ENCODE measurements around the gene SPNS3.

SPNS3 gene

DNA sequence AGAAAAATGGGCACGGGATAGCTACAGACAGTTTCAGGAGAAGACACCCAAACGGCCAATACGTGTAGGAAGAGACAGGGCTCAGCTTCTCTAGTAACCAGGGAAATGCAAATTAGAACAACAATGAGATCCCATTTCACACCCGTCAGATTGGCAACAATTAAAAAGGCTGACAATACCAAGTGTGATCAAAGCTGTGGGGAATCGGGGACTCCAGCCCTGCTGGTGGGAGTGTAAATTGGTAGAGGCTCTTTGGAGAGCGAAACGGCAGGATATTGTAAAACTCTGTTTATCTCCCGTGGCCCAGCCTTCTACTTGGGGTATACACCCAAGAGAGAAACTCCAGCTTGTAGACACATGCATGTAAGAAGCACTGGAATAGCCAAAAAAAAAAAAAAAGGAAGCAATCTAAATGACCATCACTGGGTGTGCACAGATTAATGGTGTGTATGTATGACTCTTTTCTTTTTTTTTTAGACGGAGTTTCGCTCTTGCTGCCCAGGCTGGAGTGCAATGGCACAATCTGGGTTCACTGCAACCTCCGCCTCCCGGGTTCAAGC lies 93.9 kb downstream of the SPNS3 start:
- no peak overlapping the region for H3K9ac ChIP-seq (ENCODE audit: low read length)
- no peaks in the 10 kb centered on the region for H3K4me1 ChIP-seq (ENCODE audit: low read length)
- DNase-seq, result no peak
- no peaks in the 10 kb centered on the region for H3K36me3 ChIP-seq (replicated peaks; ENCODE audit: insufficient read depth, low read length)
- H3F3A ChIP-seq (ENCODE audit: insufficient read depth, low read length), result no peaks in the 10 kb centered on the region
- H3K9me2 ChIP-seq (replicated peaks; ENCODE audit: insufficient read depth, low read length), result no peaks in the 10 kb centered on the region
- no peaks in the 10 kb centered on the region for H3K9me3 ChIP-seq (replicated peaks; ENCODE audit: insufficient read depth, low read length)
- H3K27me3 ChIP-seq (replicated peaks; ENCODE audit: insufficient read depth, low read length), result no peaks in the 10 kb centered on the region; the same call in 1 of the 2 replicates
- H2AFZ ChIP-seq (ENCODE audit: low read length), result no peak overlapping the region
- no peaks in the 10 kb centered on the region for H3K79me2 ChIP-seq (ENCODE audit: low read length)
- H3K27ac ChIP-seq (ENCODE audit: low read length), result no peak overlapping the region
- H3K4me3 ChIP-seq (ENCODE audit: low read length), result no peak overlapping the region
- H3K4me2 ChIP-seq (ENCODE audit: low read depth, low read length), result no peak overlapping the region
- no peaks in the 10 kb centered on the region for H4K20me1 ChIP-seq (ENCODE audit: insufficient read depth, low read length)
- TF ChIP-seq, protein P1, sequence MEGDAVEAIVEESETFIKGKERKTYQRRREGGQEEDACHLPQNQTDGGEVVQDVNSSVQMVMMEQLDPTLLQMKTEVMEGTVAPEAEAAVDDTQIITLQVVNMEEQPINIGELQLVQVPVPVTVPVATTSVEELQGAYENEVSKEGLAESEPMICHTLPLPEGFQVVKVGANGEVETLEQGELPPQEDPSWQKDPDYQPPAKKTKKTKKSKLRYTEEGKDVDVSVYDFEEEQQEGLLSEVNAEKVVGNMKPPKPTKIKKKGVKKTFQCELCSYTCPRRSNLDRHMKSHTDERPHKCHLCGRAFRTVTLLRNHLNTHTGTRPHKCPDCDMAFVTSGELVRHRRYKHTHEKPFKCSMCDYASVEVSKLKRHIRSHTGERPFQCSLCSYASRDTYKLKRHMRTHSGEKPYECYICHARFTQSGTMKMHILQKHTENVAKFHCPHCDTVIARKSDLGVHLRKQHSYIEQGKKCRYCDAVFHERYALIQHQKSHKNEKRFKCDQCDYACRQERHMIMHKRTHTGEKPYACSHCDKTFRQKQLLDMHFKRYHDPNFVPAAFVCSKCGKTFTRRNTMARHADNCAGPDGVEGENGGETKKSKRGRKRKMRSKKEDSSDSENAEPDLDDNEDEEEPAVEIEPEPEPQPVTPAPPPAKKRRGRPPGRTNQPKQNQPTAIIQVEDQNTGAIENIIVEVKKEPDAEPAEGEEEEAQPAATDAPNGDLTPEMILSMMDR (IDR thresholded peaks at IDR 0.05; ENCODE audit: low read length), result no peak
- TF ChIP-seq EZH2phosphoT487 (IDR thresholded peaks at IDR 0.05; ENCODE audit: low read length) (no peak), EZH2 (optimal IDR thresholded peaks at IDR 0.05; ENCODE audit: low read depth, low read length) (no peak)

DNA sequence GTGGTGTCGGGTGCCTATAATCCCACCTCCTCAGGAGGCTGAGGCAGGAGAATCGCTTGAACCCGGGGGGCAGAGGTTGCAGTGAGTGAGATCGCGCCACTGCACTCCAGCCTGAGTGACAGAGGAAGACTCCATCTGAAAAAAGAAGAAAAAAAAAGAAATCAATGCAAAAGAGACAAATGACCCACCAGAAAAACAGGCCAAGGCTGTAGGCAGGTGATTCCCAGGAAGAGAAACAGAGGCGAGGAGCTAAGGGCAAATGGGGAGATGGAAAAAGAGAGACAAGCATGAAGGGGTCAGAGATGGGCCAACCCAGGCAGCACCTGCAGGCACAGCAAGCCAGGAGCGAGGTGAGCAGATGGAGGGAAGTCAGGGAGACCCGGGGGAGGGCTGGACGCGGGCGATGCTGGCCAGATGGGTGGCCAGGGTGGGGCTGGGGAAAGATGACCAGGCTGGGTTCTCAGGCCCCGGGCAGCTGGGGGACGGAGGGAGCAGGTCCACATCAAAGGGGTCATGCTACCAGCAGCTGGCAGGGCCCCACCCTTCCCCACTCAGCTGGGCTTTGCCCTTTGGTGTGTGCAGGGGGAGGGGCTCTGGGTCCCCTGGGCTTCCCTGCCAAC lies 95.9 kb downstream of the SPNS3 start:
- Histone ChIP-seq H3K27ac (ENCODE audit: low read length) (no peak overlapping the region), H4K20me1 (ENCODE audit: insufficient read depth, low read length) (no peaks in the 10 kb centered on the region), H2AFZ (ENCODE audit: low read length) (no peak overlapping the region), H3K9me2 (replicated peaks; ENCODE audit: insufficient read depth, low read length) (no peaks in the 10 kb centered on the region), H3K9me3 (replicated peaks; ENCODE audit: insufficient read depth, low read length) (no peaks in the 10 kb centered on the region), H3K9ac (ENCODE audit: low read length) (no peak overlapping the region), H3K79me2 (ENCODE audit: low read length) (no peaks in the 10 kb centered on the region), H3K4me2 (ENCODE audit: low read depth, low read length) (no peak overlapping the region), H3F3A (ENCODE audit: insufficient read depth, low read length) (no peaks in the 10 kb centered on the region), H3K36me3 (replicated peaks; ENCODE audit: insufficient read depth, low read length) (no peaks in the 10 kb centered on the region), H3K4me3 (ENCODE audit: low read length) (no peak overlapping the region), H3K4me1 (ENCODE audit: low read length) (no peaks in the 10 kb centered on the region), H3K27me3 (replicated peaks; ENCODE audit: insufficient read depth, low read length) (no peaks in the 10 kb centered on the region; the same call in 1 of the 2 replicates)
- TF ChIP-seq EZH2 (optimal IDR thresholded peaks at IDR 0.05; ENCODE audit: low read depth, low read length), result no peak
- DNase-seq, result no peak

DNA sequence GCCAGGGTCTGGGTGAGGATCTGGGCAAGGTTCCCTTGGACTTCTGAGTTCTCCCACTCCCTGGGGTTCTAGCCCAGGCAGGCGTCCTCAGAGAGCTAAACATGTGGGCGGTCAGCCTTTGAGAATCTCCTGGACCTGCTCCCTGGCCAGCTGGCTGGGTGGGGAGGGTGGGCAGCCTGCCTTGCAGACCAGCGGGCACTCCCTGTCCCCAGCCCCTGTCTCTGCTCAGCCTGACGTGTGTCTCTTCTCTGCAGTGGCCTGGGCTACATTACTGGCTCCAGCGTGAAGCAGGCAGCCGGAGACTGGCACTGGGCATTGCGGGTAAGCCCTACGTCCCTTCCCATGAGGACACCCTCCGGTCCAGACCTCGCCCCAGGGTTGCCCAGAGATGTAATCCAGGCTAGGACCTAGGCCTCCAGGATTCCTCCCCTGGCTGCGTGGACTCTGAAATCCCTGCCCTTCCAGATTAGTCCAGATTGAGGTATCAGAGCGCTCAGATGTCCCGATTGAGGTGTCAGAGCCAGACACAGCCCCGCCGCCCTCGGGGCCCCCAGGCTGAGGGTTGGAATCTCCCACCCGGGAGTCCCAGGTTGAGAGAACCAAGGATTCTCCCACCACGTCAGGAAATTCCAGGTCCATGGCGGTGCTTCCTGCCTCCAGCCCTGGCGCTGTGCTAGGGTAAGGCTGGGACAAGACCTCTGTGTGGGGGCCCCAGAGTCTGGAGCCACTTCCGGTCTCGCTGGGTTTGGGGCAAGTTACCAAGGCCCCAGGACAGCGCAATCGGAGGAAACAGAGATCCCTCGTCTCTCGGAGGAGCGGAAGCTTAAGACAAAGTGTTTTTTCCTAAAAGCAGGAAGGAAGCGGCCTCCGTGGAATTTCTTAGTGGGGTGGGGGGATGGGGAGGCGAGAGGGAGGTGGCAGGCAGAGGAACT lies 97.3 kb downstream of the SPNS3 start:
- no peak overlapping the region for H3K9ac ChIP-seq (ENCODE audit: low read length)
- no peaks in the 10 kb centered on the region for H3K9me3 ChIP-seq (replicated peaks; ENCODE audit: insufficient read depth, low read length)
- no peaks in the 10 kb centered on the region for H3K4me1 ChIP-seq (ENCODE audit: low read length)
- no peak overlapping the region for H3K4me3 ChIP-seq (ENCODE audit: low read length)
- H3K4me2 ChIP-seq (ENCODE audit: low read depth, low read length), result no peak overlapping the region
- no peak overlapping the region for H2AFZ ChIP-seq (ENCODE audit: low read length)
- no peaks in the 10 kb centered on the region for H3F3A ChIP-seq (ENCODE audit: insufficient read depth, low read length)
- no peaks in the 10 kb centered on the region for H3K36me3 ChIP-seq (replicated peaks; ENCODE audit: insufficient read depth, low read length)
- TF ChIP-seq EZH2 (optimal IDR thresholded peaks at IDR 0.05; ENCODE audit: low read depth, low read length), result no peak
- TF ChIP-seq, protein P1 (IDR thresholded peaks at IDR 0.05; ENCODE audit: low read length), result no peak
- no peak for TF ChIP-seq EZH2phosphoT487 (IDR thresholded peaks at IDR 0.05; ENCODE audit: low read length)
- no peaks in the 10 kb centered on the region for H3K9me2 ChIP-seq (replicated peaks; ENCODE audit: insufficient read depth, low read length)
- DNase-seq, result no peak
- no peaks in the 10 kb centered on the region; the same call in 1 of the 2 replicates for H3K27me3 ChIP-seq (replicated peaks; ENCODE audit: insufficient read depth, low read length)
- H4K20me1 ChIP-seq (ENCODE audit: insufficient read depth, low read length), result no peaks in the 10 kb centered on the region
- H3K79me2 ChIP-seq (ENCODE audit: low read length), result no peaks in the 10 kb centered on the region
- H3K27ac ChIP-seq (ENCODE audit: low read length), result no peak overlapping the region

Data from MM.1S (cell line).